GOT3 (cell line): ENCODE results near the gene LDB2.

Experiments
- DNase-seq: peaks from one replicate; lab custom pipeline; 2025; ENCODE audit warnings: mixed read lengths; lab: John Stamatoyannopoulos, UW

The LDB2 gene

DNA sequence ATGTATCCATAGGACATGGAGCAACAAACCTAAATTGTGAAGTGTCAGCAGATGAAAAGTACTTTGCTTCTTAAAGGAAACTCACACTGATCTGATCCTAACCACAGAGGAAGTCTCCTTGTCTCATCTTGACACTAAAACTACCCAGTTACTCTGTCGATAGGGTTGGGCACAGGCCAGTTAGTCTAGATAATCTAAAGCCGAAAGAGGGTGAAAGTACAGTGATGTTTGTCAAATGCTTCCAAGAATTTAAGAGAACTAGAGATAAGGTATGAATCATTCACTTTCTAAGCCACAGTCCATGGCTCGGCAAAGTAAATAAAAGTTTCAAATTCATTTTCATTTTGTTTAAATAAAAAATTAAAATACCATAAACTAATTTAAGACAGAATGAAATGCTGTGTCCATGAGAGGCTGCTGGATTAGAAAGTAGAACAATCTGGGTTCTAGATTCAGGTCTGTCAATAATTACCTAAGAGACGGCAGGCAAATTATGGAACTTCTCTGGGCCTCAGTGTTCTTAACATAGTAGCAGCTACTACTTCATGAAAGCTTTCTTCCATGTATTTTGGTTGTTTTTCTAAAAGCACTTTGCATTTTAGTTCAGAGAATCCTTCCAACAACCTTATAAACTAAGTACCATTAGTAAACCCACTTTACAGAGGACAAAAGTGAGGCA, 176.7 kb downstream of the LDB2 start:
- no peak for DNase-seq

- no peak for DNase-seq
Observed at GRCh38 chr4:16720761-16721160, 177.7 kb downstream of the LDB2 start.

DNA sequence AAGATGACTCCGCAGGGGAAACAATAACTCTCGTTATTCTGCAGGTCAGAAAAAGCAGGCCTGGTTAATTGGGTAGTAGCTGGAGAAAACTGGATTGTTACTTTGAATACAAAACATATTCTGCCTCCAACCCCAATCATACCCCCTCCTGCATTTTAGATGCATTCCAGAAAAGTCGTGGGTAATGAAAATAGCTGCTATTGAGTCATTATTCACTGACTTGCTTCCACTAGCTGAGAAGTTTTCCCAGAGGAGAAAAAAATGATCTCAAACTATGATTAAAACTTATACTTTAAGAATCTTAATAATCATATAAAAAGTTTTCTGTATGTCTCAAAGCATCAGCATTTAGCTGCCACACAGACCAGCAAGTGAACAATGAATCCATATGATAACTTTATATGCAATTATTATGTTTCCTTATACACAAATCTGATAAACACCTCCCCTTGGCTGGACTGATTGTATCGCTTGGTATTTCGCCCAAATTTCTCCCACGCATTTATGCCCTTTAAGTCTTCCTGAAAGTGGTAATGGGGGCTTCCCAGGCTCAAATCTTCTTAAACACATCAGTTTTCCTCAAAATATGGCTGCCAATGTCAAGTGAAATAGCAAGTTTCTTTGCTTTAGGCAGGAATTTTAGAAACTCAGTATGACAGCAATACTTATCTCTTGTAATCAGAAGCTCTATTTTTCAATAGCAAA, 181.0 kb downstream of the LDB2 start:
- no peak for DNase-seq

DNA sequence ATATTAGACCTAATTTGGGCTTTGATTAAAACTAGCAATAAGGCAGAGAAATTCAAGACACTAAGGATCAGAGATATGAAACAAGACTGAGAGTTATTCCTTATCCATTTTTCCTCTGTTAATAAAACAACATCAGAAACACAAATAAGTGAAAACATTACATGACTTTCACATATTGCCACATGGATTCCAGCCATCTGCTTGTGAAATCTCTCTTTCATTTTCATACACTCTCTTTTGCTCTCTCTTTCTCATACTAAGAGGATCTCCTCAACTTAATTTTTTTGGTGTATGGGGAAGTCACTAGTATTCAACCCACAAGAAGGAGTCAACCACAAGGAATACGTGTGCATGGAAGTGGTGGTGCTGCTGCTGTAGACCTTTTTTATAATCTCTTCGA, 183.0 kb downstream of the LDB2 start:
- DNase-seq, result no peak

GRCh38 chr4:16714191-16714590, 184.3 kb downstream of the LDB2 start:
- no peak for DNase-seq

DNA sequence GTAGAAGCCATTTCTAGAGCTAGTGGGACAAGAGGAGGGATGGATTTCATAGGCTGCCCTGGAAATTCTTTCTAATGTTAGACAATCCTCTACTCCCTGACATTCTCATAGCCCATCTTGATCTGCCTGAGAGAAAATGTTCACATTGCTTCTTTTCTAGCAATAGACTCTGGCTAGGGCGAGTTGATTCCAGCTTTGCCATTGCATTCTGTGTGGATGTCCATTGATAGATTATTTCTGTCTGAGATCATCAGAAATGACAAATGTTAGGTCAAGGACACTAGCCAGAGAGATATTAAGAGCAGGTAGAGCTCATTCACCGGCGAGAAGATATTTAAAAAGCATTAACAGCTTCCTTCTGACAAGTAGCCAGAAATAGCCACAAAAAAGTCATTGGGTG, 184.7 kb downstream of the LDB2 start:
- no peak for DNase-seq

- no peak for DNase-seq
Observed at GRCh38 chr4:16713271-16713670, 185.2 kb downstream of the LDB2 start.

- DNase-seq, result no peak
Observed at GRCh38 chr4:16710198-16710597, 188.2 kb downstream of the LDB2 start.

- DNase-seq, result no peak
Observed at GRCh38 chr4:16707874-16708273, 190.6 kb downstream of the LDB2 start.

DNA sequence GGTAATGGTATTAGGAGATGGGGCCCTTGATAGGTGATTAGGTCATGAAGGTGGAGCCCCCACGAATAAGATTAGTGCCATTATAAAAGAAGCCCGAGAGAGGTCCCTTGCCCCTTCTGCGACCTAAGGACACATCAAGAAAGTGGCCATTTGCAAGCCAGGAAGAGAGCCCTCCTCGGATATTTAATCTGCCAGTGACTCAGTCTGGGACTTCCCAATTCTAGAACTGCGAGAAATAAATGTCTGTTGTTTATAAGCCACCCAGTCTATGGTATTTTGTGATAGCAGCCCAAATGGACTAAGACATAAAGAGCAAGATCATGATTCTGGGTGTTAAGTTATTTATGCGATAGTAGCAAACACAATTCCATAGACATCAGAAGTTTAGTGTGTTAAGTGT, 192.2 kb downstream of the LDB2 start:
- DNase-seq, result no peak

GRCh38 chr4:16705341-16705740, 193.1 kb downstream of the LDB2 start:
- no peak for DNase-seq

DNA sequence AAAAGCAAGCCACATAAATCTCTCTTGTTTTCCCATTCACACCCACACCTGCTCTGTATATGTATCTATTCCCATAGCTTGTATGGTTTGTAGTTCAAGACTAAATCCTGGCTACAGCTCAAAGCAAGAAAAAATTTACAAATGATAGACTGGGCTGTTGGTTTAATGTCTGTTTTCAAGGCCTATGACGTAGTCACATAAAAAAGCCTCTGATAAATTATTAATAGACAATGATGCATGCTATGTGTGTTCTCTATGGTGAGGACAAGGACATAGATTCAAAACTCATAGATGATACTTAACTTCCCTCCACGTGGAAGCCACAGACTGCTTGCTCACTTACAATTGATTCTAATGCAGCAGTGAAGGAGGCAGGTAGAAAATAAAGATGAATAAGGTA, 194.0 kb downstream of the LDB2 start:
- DNase-seq, result no peak

DNA sequence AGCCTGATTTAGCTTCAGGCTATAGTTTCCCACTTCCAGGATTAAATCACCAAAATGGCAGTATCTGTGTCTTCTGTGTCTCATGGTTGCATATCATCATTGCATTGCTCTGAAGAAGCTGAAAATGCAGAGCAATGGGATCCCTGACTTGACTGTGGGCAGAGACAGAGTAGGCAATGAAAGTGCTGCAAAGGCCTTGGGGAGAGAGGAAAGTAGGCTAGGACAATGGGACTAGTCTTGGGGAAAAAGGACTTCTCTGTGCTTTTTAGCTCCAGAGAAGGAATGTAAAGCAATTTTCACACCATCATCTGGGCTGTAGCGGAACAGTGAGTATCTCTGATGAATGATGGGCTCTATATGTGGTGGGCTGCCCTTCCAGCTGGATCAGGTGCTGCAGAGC, 202.5 kb downstream of the LDB2 start:
- DNase-seq, result no peak

- no peak for DNase-seq
Observed at GRCh38 chr4:16694884-16695276, 203.6 kb downstream of the LDB2 start.

DNA sequence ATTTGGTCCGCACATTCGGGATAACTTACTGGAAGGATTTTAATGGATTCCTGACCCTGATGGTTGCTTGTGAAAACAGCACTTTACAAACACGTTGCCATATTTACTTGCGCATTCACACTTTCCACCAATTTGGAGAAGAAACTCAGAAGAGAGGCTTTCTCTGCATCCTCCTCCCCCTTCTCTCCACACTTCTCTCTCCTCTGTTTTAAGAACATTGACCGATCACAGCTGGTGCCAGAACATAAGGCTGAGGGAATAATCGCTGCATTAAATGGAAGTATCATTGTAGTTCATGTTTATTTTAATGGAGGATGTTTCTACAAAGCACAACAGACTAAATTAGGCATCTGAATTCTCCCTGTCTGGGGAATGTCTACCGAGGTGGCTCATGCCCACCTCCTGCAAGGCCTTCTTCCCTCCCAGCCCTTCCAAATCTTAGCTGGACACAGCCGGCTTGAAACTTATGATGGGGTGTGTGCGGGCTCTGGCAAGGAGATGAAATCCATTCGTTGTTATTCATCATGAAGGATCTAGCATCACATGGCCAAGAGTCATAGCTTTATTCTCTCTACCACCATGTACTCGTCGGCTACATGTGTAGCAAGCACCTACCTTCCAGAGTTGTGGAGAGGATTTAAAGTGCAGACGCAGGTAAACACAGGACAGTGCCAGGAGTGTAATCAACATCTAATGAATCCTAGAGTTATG, 204.1 kb downstream of the LDB2 start:
- no peak for DNase-seq

DNA sequence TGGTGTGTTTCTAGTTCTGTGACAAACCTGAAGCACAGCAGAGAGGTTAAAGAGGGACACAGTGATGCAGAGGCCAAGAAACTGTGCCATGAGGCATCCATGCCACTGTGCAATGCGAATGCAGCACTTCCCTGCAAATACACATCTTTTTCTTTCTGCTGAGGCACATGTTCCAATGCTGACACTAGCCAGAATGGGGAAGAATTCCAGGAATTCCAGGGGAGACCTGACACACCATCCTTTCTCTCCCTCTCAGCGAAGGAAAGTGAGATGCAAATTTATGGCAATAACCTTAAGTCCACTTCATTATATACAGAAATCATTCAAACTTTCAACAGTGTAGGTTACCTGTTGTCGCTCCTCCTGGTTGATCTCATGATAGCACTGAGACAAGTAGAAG, 204.8 kb downstream of the LDB2 start:
- no peak for DNase-seq

DNA sequence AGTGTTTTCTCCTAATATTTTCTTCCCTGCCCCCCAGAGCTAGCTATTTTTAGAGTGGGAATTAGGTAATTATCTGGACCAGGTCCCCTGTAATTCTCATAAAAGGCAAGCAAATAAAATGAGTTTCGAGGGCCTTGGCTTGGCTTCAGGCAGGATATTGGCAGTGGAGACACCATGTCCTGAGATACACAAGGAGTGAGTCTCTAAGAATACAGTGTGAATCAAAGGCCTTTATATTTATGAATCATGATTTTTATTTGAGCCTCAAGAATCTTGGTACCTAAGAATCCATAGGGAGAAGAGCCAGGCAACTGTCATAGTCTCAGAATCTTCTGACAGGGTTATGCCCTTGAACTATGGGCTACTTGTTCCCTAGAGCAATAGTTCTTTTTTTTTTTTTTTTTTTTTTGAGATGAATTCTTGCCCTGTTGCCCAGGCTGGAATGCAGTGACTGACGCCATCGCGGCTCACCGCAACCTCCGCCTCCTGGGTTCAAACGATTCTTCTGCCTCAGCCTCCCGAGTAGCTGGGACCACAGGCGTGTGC, 205.4 kb downstream of the LDB2 start:
- no peak for DNase-seq

DNA sequence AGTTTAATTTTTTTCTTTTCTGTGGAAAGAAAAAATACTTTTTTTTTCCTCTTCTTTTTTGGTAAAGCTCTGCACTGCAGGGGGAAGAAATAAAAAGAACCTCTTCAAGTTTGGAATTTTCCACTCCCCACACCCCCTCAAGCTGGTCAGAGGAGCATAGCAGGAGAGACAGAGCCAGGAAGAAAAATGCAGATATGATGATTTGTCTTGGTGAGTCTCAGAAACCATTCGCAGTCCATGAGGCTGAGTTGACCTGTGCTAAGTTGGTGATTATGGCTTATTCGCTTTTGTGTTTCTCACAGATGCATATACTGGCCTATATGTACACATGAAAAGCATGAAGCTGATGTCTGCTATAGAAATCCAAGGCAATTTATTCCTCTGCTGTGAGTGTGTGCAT, 205.9 kb downstream of the LDB2 start:
- no peak for DNase-seq

DNA sequence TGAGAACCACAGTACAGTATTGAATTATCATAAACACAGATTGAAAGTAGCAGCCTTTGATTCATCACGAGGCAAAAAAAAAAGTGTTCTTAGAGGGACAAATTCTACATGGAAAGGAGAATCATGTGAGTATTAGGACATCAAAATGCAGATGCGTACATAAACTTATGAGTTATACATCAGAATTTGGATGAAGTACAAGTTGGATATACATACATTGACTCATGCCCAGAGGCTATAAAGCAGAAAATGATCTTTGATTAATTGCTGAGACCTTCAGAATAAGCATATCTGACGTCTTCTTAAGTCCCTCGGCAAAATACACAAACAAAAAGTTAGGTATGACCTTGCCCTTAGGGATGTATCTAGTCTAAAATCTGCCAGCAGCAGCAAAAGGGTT, 206.4 kb downstream of the LDB2 start:
- no peak for DNase-seq

DNA sequence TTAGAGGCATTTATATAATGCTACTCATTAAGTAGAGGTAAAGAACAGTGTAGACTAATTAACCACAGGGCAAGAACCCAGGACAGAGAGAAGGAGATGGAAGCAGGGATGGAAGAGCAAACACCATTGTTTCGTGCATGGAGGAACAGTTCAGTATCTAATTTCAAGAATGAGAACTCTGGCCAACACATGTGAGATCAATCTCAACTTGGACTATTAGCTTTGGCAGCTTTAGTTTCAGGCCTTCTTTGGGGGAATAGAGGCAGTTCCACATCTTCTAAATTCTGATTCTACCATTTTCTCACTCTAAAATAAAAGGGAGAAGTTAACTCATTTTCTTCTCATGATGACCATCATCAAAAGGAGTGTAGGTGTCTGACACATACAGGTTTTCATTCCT, 207.0 kb downstream of the LDB2 start:
- DNase-seq, result no peak

DNA sequence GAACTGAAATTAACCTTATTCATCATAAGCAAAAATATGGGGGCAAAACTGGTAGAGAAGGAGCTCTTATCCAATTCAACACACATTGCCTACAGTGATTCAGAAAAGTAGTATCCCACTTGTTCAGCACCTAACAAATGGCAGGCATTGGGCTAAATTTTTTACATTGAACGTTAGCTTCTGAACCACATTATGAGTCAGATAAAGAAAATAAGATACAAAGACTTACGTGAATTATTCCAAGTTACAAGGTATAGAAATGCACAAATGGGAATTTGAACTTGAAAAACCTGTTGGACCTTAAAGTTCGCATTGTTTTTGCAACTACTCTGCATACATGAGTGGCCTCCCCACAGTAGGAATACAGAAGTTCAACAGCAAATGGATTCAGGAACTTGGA, 210.6 kb downstream of the LDB2 start:
- no peak for DNase-seq

- DNase-seq, result no peak
Observed at GRCh38 chr4:16687011-16687410, 211.4 kb downstream of the LDB2 start.

DNA sequence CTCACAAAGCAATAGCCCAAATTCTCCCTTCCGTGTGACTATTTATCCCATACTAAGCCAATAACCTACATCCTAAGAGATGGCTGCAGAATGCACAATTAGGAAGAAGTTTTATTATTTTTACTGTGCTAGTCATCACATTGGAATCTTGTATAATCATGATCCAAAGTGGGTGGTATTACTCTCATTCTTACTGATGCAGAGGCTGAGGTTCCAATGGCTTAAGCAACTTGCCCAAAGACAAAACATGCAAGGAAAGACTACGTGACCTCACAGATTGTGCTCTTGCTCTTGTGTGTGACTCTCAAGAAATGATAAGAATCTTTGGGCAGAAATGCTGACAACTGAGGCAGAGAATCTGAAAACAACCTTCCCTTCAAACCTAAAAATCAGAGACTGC, 212.2 kb downstream of the LDB2 start:
- DNase-seq, result no peak
